ENCODE measurements around the gene NUDT21.

- TF ChIP-seq POLR2A (IDR thresholded peaks at IDR 0.05) (no peak), CTCF (IDR thresholded peaks at IDR 0.05) (no peak)
Observed at GRCh38 chr16:56491657-56492261, 40.6 kb upstream of the NUDT21 start.
